Measurements from ENCODE around the gene TMEM250. TPM values are rescaled to one million over a fixed set of nuclear protein-coding genes. Genes with fewer than 3 reads are reported as not detected.

TMEM250 gene
- total RNA-seq, 1 experiment from 2014 or later: 34.0 TPM

DNA sequence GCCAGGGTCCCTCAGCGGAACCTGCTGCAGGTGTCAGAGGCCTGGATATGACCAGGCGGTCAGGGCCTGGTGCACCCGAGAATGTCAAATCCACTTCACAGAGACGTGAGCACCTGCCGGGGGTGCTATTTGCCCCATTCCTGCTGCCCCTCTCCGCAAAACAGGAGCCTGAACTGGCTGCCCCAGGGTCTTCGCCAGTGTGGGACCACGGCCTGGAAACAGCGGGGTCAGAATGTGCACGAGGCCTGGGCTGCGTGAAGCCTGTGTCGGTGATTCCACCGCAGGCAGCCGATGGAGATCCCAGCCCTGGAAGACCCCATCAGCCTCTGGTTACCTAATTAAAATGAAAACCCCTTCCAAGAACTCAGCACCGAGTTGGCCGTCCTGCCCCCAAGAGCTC lies 41.2 kb upstream of the TMEM250 start:
- in situ Hi-C loops (cut with HindIII; ENCODE audit: low pct_unique_long_range_greater_than_20kb, low sequenced_read_pairs) (no loop called here), intact Hi-C loops (cut with micrococcal nuclease; ENCODE audit: unreplicated experiment) (no loop called here)
- TF ChIP-seq TCF7L2 (IDR thresholded peaks at IDR 0.05; ENCODE audit: low read depth, low read length): no peak
- TF ChIP-seq POLR2AphosphoS5 (IDR thresholded peaks at IDR 0.05; ENCODE audit: low read depth, low read length): no peak
- TF ChIP-seq, protein P1, sequence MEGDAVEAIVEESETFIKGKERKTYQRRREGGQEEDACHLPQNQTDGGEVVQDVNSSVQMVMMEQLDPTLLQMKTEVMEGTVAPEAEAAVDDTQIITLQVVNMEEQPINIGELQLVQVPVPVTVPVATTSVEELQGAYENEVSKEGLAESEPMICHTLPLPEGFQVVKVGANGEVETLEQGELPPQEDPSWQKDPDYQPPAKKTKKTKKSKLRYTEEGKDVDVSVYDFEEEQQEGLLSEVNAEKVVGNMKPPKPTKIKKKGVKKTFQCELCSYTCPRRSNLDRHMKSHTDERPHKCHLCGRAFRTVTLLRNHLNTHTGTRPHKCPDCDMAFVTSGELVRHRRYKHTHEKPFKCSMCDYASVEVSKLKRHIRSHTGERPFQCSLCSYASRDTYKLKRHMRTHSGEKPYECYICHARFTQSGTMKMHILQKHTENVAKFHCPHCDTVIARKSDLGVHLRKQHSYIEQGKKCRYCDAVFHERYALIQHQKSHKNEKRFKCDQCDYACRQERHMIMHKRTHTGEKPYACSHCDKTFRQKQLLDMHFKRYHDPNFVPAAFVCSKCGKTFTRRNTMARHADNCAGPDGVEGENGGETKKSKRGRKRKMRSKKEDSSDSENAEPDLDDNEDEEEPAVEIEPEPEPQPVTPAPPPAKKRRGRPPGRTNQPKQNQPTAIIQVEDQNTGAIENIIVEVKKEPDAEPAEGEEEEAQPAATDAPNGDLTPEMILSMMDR (IDR thresholded peaks at IDR 0.05): no peak
- TF ChIP-seq, protein P2, sequence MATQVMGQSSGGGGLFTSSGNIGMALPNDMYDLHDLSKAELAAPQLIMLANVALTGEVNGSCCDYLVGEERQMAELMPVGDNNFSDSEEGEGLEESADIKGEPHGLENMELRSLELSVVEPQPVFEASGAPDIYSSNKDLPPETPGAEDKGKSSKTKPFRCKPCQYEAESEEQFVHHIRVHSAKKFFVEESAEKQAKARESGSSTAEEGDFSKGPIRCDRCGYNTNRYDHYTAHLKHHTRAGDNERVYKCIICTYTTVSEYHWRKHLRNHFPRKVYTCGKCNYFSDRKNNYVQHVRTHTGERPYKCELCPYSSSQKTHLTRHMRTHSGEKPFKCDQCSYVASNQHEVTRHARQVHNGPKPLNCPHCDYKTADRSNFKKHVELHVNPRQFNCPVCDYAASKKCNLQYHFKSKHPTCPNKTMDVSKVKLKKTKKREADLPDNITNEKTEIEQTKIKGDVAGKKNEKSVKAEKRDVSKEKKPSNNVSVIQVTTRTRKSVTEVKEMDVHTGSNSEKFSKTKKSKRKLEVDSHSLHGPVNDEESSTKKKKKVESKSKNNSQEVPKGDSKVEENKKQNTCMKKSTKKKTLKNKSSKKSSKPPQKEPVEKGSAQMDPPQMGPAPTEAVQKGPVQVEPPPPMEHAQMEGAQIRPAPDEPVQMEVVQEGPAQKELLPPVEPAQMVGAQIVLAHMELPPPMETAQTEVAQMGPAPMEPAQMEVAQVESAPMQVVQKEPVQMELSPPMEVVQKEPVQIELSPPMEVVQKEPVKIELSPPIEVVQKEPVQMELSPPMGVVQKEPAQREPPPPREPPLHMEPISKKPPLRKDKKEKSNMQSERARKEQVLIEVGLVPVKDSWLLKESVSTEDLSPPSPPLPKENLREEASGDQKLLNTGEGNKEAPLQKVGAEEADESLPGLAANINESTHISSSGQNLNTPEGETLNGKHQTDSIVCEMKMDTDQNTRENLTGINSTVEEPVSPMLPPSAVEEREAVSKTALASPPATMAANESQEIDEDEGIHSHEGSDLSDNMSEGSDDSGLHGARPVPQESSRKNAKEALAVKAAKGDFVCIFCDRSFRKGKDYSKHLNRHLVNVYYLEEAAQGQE (IDR thresholded peaks at IDR 0.05; ENCODE audit: insufficient read depth in 1 of 2, low read depth in 2 of 2, low read length in 1 of 2): no peak
- no peak for TF ChIP-seq SIN3A (IDR thresholded peaks at IDR 0.05; ENCODE audit: borderline replicate concordance, insufficient read depth, low read depth, low read length)
- ChIA-PET CTCF (interaction anchor here (0.6 kb wide), 1 partner anchor 108 kb away, joined by 6 read pairs; no protein-coding TSS in a partner anchor), POLR2A (interaction anchor here (0.6 kb wide), 1 partner anchor 252 kb away, joined by 8 read pairs; the partner anchor contains the start of gene CAMSAP1)
- Histone ChIP-seq H3K36me3 (ENCODE audit: control insufficient read depth, insufficient read depth, low read length) (no peaks in the 10 kb centered on the region), H3K4me3 (ENCODE audit: low read depth in 2 of 2, low read length in 2 of 2) (no peak overlapping the region), H3K9me3 (ENCODE audit: control insufficient read depth, insufficient read depth, low read depth, low read length) (no peaks in the 10 kb centered on the region), H3K27ac (ENCODE audit: low read length) (no peak overlapping the region), H3K4me1 (ENCODE audit: control insufficient read depth, insufficient read depth, low read length) (no peaks in the 10 kb centered on the region), H3K27me3 (ENCODE audit: control insufficient read depth, insufficient read depth, low read length) (no peaks in the 10 kb centered on the region)
- no TSS peak for BruUV-seq (replicated peaks)
- DNase-seq (ENCODE audit: low read depth, low spot score) (no peak), ATAC-seq (no peak)

DNA sequence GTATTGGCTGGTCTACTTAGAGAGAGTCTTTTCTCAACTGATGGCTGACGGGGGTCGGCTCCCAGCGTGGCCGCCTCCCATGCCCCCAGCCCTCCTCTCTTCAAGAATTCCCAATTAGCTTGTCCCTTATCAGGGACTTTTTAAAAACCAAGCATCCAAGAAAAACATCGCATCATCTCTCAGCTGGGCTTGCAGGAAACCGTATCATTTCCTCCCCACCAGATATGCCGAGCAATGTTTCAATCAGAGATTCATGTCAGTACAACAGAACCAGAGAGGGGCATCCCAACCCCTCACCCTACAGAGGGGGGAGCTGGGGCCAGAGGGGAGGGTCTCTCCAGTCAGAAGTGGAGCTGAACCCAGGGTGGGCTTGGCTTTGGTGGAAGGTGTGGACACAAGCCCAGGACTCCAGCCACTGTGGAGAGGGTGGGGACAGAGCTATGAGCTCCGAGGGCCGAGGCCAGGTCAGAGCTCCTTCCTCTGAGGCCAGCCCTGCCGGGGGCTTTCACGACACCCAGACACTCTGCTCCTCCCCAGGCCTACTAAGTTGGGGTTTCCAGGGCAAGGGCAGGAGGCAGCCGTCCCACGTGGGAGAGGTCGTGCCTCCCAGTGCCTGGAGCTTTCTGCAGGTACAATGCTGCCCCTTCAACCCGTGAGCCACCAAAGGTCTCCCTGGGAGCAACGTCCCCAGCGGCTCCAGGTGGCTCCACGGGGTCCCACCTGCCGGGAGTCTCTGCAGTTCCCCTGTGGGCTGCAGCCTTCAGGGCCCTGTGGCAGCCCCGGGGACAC lies 39.0 kb upstream of the TMEM250 start:
- no peaks in the 10 kb centered on the region for H3K27me3 ChIP-seq (ENCODE audit: control insufficient read depth, insufficient read depth, low read length)

More for the DNA sequence above, 39.0 kb upstream of the TMEM250 start:
- no peak overlapping the region for H3K27ac ChIP-seq (ENCODE audit: low read length)
- no peak overlapping the region for H3K4me3 ChIP-seq (ENCODE audit: low read depth in 2 of 2, low read length in 2 of 2)
- no peak for ATAC-seq
- H3K4me1 ChIP-seq (ENCODE audit: control insufficient read depth, insufficient read depth, low read length): no peaks in the 10 kb centered on the region
- no TSS peak for BruUV-seq (replicated peaks)
- H3K36me3 ChIP-seq (ENCODE audit: control insufficient read depth, insufficient read depth, low read length): no peaks in the 10 kb centered on the region
- H3K9me3 ChIP-seq (ENCODE audit: control insufficient read depth, insufficient read depth, low read depth, low read length): no peaks in the 10 kb centered on the region
- ChIA-PET CTCF (interaction anchor here (0.6 kb wide), 2 partner anchors 20 to 35 kb away, joined by 3 to 9 read pairs; no protein-coding TSS in a partner anchor), POLR2A (interaction anchor here (0.6 kb wide), 1 partner anchor 1625 kb away, joined by 3 read pairs; no protein-coding TSS in a partner anchor)
- no peak for TF ChIP-seq TCF7L2 (IDR thresholded peaks at IDR 0.05; ENCODE audit: low read depth, low read length)
- no peak for TF ChIP-seq POLR2AphosphoS5 (IDR thresholded peaks at IDR 0.05; ENCODE audit: low read depth, low read length)
- TF ChIP-seq, protein P1 (IDR thresholded peaks at IDR 0.05): no peak
- TF ChIP-seq, protein P2 (IDR thresholded peaks at IDR 0.05; ENCODE audit: insufficient read depth in 1 of 2, low read depth in 2 of 2, low read length in 1 of 2): no peak
- no peak for TF ChIP-seq SIN3A (IDR thresholded peaks at IDR 0.05; ENCODE audit: borderline replicate concordance, insufficient read depth, low read depth, low read length)
- in situ Hi-C loops (cut with HindIII; ENCODE audit: low pct_unique_long_range_greater_than_20kb, low sequenced_read_pairs): no loop called here
- no peak for DNase-seq (ENCODE audit: low read depth, low spot score)
- intact Hi-C loops (cut with micrococcal nuclease; ENCODE audit: unreplicated experiment): no loop called here

All from Panc1 (cell line).